Measurements from ENCODE around the gene PLK3. TPM values are rescaled to one million over a fixed set of nuclear protein-coding genes. Genes with fewer than 3 reads are reported as not detected.
A peak's percentile ranks its signal among the peaks of the same experiment; 100 is the strongest.

The PLK3 gene
- total and polyA plus RNA-seq, 9 of the 15 experiments (the other 6 are each of a cell fraction or from before 2014, with no cell fraction given) = 0.52 to 22.7 (median 11.0) TPM

DNA sequence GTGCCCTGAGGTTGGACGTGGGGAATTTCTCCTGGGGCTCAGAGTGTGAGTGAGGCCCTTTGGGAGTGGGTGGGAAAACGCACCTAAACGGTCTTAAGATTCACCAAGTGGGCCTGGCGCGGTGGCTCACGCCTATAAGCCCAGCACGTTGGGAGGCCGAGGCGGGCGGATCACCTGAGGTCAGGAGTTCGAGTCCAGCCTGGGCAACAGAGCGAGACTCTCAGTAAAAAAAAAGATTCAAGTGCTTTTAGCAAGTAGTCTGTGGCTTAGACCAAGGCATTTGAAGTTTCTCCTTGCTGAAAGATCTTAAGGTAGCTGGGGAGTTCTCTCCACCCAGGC, 23.5 kb upstream of the PLK3 start:
- no peak for ATAC-seq
- CTCF ChIA-PET (ENCODE audit: low intra/inter-chr PET ratio) = no interaction called here
- no peak for TF ChIP-seq NFATC3 (IDR thresholded peaks at IDR 0.05)
- TF ChIP-seq, protein P1, sequence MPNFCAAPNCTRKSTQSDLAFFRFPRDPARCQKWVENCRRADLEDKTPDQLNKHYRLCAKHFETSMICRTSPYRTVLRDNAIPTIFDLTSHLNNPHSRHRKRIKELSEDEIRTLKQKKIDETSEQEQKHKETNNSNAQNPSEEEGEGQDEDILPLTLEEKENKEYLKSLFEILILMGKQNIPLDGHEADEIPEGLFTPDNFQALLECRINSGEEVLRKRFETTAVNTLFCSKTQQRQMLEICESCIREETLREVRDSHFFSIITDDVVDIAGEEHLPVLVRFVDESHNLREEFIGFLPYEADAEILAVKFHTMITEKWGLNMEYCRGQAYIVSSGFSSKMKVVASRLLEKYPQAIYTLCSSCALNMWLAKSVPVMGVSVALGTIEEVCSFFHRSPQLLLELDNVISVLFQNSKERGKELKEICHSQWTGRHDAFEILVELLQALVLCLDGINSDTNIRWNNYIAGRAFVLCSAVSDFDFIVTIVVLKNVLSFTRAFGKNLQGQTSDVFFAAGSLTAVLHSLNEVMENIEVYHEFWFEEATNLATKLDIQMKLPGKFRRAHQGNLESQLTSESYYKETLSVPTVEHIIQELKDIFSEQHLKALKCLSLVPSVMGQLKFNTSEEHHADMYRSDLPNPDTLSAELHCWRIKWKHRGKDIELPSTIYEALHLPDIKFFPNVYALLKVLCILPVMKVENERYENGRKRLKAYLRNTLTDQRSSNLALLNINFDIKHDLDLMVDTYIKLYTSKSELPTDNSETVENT (CRISPR knock-in tag; IDR thresholded peaks at IDR 0.05) = 0 out of 2 replicates have a peak, but pooled peaks have one; percentile 14
- peak; percentile 54 for TF ChIP-seq POLR2G (IDR thresholded peaks at IDR 0.05; ENCODE audit: low read depth, low read length)
- TF ChIP-seq, protein P2, sequence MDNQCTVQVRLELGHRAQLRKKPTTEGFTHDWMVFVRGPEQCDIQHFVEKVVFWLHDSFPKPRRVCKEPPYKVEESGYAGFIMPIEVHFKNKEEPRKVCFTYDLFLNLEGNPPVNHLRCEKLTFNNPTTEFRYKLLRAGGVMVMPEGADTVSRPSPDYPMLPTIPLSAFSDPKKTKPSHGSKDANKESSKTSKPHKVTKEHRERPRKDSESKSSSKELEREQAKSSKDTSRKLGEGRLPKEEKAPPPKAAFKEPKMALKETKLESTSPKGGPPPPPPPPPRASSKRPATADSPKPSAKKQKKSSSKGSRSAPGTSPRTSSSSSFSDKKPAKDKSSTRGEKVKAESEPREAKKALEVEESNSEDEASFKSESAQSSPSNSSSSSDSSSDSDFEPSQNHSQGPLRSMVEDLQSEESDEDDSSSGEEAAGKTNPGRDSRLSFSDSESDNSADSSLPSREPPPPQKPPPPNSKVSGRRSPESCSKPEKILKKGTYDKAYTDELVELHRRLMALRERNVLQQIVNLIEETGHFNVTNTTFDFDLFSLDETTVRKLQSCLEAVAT (IDR thresholded peaks at IDR 0.05) = peak in 1 of 2 experiments; percentile 38; a peak in 1 of 4 replicates
- TF ChIP-seq, protein P3, sequence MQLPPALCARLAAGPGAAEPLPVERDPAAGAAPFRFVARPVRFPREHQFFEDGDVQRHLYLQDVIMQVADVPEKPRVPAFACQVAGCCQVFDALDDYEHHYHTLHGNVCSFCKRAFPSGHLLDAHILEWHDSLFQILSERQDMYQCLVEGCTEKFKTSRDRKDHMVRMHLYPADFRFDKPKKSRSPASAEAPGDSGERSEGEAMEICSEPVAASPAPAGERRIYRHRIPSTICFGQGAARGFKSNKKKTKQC (CRISPR knock-in tag; IDR thresholded peaks at IDR 0.05) = 0 out of 2 replicates have a peak, but pooled peaks have one; percentile 43
- peak; percentile 45 for TF ChIP-seq RBFOX2 (IDR thresholded peaks at IDR 0.05; ENCODE audit: low read depth, low read length)
- TF ChIP-seq, protein P4, sequence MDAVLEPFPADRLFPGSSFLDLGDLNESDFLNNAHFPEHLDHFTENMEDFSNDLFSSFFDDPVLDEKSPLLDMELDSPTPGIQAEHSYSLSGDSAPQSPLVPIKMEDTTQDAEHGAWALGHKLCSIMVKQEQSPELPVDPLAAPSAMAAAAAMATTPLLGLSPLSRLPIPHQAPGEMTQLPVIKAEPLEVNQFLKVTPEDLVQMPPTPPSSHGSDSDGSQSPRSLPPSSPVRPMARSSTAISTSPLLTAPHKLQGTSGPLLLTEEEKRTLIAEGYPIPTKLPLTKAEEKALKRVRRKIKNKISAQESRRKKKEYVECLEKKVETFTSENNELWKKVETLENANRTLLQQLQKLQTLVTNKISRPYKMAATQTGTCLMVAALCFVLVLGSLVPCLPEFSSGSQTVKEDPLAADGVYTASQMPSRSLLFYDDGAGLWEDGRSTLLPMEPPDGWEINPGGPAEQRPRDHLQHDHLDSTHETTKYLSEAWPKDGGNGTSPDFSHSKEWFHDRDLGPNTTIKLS (IDR thresholded peaks at IDR 0.05; ENCODE audit: borderline replicate concordance, low read depth) = 0 out of 2 replicates have a peak, but pooled peaks have one; percentile 4
- 0 out of 2 replicates have a peak, but pooled peaks have one; percentile 4 for TF ChIP-seq PHB (CRISPR knock-in tag; IDR thresholded peaks at IDR 0.05)
- TF ChIP-seq, protein P5, sequence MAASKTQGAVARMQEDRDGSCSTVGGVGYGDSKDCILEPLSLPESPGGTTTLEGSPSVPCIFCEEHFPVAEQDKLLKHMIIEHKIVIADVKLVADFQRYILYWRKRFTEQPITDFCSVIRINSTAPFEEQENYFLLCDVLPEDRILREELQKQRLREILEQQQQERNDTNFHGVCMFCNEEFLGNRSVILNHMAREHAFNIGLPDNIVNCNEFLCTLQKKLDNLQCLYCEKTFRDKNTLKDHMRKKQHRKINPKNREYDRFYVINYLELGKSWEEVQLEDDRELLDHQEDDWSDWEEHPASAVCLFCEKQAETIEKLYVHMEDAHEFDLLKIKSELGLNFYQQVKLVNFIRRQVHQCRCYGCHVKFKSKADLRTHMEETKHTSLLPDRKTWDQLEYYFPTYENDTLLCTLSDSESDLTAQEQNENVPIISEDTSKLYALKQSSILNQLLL (CRISPR knock-in tag; IDR thresholded peaks at IDR 0.05; ENCODE audit: borderline replicate concordance) = no peak
- peak; percentile 90 for TF ChIP-seq ZNF121 (CRISPR knock-in tag; conservative IDR thresholded peaks at IDR 0.05)
- TF ChIP-seq TEAD1 (CRISPR knock-in tag; IDR thresholded peaks at IDR 0.05) = 0 out of 4 replicates have a peak, but pooled peaks of 1 of the 2 experiments have one; percentile 5
- TF ChIP-seq FOXK1 (CRISPR knock-in tag; IDR thresholded peaks at IDR 0.05; ENCODE audit: borderline replicate concordance) = 0 out of 2 replicates have a peak, but pooled peaks have one; percentile 5
- 0 out of 4 replicates have a peak, but pooled peaks of 1 of the 2 experiments have one; percentile 48 for TF ChIP-seq KDM4B (IDR thresholded peaks at IDR 0.05; ENCODE audit: borderline replicate concordance in 2 of 2, low read depth in 1 of 2)
- no peak for TF ChIP-seq ILK (tag; IDR thresholded peaks at IDR 0.05; ENCODE audit: borderline replicate concordance, low read depth)

More for the DNA sequence above, 23.5 kb upstream of the PLK3 start:
- DNase-seq (ENCODE audit: extremely low read depth in 1 of 4, low spot score in 3 of 4) (no peak), FAIRE-seq (no peak)
- peaks cover 60% of the 10 kb centered on the region for H3K36me3 ChIP-seq (ENCODE audit: control insufficient read depth, insufficient read depth, low read length)
- H4K20me1 ChIP-seq (replicated peaks; ENCODE audit: control insufficient read depth, insufficient read depth, low read length) = peaks cover 31% of the 10 kb centered on the region
- peak overlapping the region; percentile 75 for H3K4me3 ChIP-seq
- peaks cover 54% of the 10 kb centered on the region for H3K79me2 ChIP-seq (ENCODE audit: control insufficient read depth, insufficient read depth, low read length)
- H3K4me1 ChIP-seq (replicated peaks in 1 of 2; ENCODE audit: control insufficient read depth in 2 of 2, insufficient read depth in 2 of 2, low read length in 2 of 2) = peaks cover 13 to 22% of the 10 kb centered on the region in 2 experiments
- BruUV-seq (replicated peaks) = no TSS peak
- H2AFZ ChIP-seq (ENCODE audit: low read depth, low read length) = no peak overlapping the region
- no peaks in the 10 kb centered on the region for H3K9me3 ChIP-seq (replicated peaks; ENCODE audit: control insufficient read depth, insufficient read depth, low read depth, low read length)
- H3K27ac ChIP-seq (ENCODE audit: extremely low read depth, low read depth, low read length) = peak overlapping the region; percentile 98
- intact Hi-C loops (cut with micrococcal nuclease) (loop anchor here (5.0 kb wide), 1 partner anchor 41 kb away; no protein-coding TSS in a partner anchor), in situ Hi-C loops (cut with MboI) (no loop called here)
- peaks cover 10% of the 10 kb centered on the region for H3K9me1 ChIP-seq (ENCODE audit: control insufficient read depth, insufficient read depth, low read length)
- WGBS (ENCODE audit: insufficient coverage, low coverage, missing lambda C conversion rate) = 0% methylated on average over 12 of the region's 12 CpGs
- peak overlapping the region; percentile 99 for H3K9ac ChIP-seq (ENCODE audit: insufficient read depth in 1 of 2, low read depth in 2 of 2, low read length in 2 of 2)
- no peaks in the 10 kb centered on the region for H3K27me3 ChIP-seq (ENCODE audit: control insufficient read depth in 2 of 2, insufficient read depth in 2 of 2, low read length in 2 of 2)
- POLR2A ChIA-PET = interaction anchor here (0.6 to 11.6 kb wide), 17 partner anchors 10 to 1530 kb away, joined by 3 to 253 read pairs (median 25); partner anchors contain the start of genes BEST4, BTBD19, DYNLT4 and RNU5D-1
- H3K4me2 ChIP-seq (ENCODE audit: insufficient read depth, low read length) = peak overlapping the region; percentile 93
